CD4-positive, alpha-beta T cell (primary cell): ENCODE results near the gene GRID1. TPM values are rescaled to one million over a fixed set of nuclear protein-coding genes. Genes with fewer than 3 reads are reported as not detected.

Experiments
- ATAC-seq: fragments of 200-7000 bp; cut with Tn5 transposase; one replicate; pipeline ENCODE4 v1.10.0; 2022; ENCODE audit warnings: mild to moderate bottlenecking; ENCODE audit not compliant: poor library complexity
- CTCF ChIA-PET: fragments of 350-600 bp; sonication (Branson Sonifier 250); formaldehyde crosslinking; loops from one replicate; lab custom pipeline; 2021; ENCODE audit warnings: antibody characterized with exemption, inconsistent platforms; lab: Charles Lee
- POLR2A ChIA-PET: fragments of 350-600 bp; sonication (Branson Sonifier 250); formaldehyde crosslinking; loops from one replicate; lab custom pipeline; 2021; ENCODE audit warnings: antibody characterized with exemption, inconsistent platforms; lab: Charles Lee
- DNase-seq, 14 experiments: peaks; one replicate each; pipeline ENCODE4 v3.0.0-alpha.2; 2013 to 2020; ENCODE audit warnings: mixed read lengths in 2 of 14
- H3K27ac ChIP-seq, 2 donors: one replicate each; pipeline versions ENCODE4 v1.5.1 to v1.7.0; 2013; ENCODE audit warnings: low read length in 2 of 2, low read depth in 1 of 2, mild to moderate bottlenecking in 1 of 2
- H3K27me3 ChIP-seq, 2 experiments: 1 replicate in 1 of 2; 2 replicates in 1 of 2; pipeline versions ENCODE4 v1.6.1 to v1.7.0; 2013; ENCODE audit warnings: low read length in 2 of 2, control low read depth in 1 of 2, mild to moderate bottlenecking in 1 of 2, moderate library complexity in 1 of 2; ENCODE audit not compliant: insufficient read depth in 2 of 2, control insufficient read depth in 1 of 2
- H3K36me3 ChIP-seq: one replicate; pipeline ENCODE4 v1.6.1; 2013; ENCODE audit warnings: low read length, control low read depth; ENCODE audit not compliant: insufficient read depth
- H3K4me1 ChIP-seq: one replicate; pipeline ENCODE4 v1.6.1; 2013; ENCODE audit warnings: low read length, control low read depth; ENCODE audit not compliant: insufficient read depth
- H3K4me3 ChIP-seq: one replicate; pipeline ENCODE4 v1.5.1; 2013; ENCODE audit warnings: mild to moderate bottlenecking, low read length, moderate library complexity
- H3K9me3 ChIP-seq, 2 experiments: 1 replicate in 1 of 2; 2 replicates in 1 of 2; pipeline versions ENCODE4 v1.6.1 to v1.7.0; 2013; ENCODE audit warnings: low read length in 2 of 2, mild to moderate bottlenecking in 2 of 2, control low read depth in 1 of 2, moderate library complexity in 1 of 2; ENCODE audit not compliant: control insufficient read depth in 1 of 2, insufficient read depth in 1 of 2
- H3K27ac Mint-ChIP-seq: one replicate; pipeline ENCODE4 v1.8.0; 2020; ENCODE audit warnings: mixed read lengths
- H3K27me3 Mint-ChIP-seq: one replicate; pipeline ENCODE4 v1.8.0; 2021; ENCODE audit warnings: mixed read lengths
- H3K36me3 Mint-ChIP-seq: one replicate; pipeline ENCODE4 v1.8.0; 2021; ENCODE audit warnings: low read depth, mixed read lengths
- H3K4me1 Mint-ChIP-seq: one replicate; pipeline ENCODE4 v1.8.0; 2021; ENCODE audit warnings: low read depth, mixed read lengths
- H3K4me3 Mint-ChIP-seq: one replicate; pipeline ENCODE4 v1.8.0; 2020; ENCODE audit warnings: mild to moderate bottlenecking, mixed read lengths
- H3K9me3 Mint-ChIP-seq: one replicate; pipeline ENCODE4 v1.8.0; 2020; ENCODE audit warnings: mixed read lengths
- CTCF ChIP-seq: fragments of 200-600 bp; IDR thresholded peaks from one replicate; pipeline ENCODE4 v1.8.0; 2022; ENCODE audit warnings: antibody characterized with exemption, mild to moderate bottlenecking
- intact Hi-C, 2 experiments: fragments of 100-400 bp; cut with DNase I in 1 of 2; cut with micrococcal nuclease in 1 of 2; formaldehyde crosslinking; loops; one replicate each; pipeline versions ENCODE4 v1.15.1 to v1.9.0; 2023 to 2025; cut with DNase I, micrococcal nuclease
- total RNA-seq, 174 experiments: library from RNA in 2 of 174; stranded (reverse) in 2 of 174; gene quantifications; one replicate each; pipeline ENCODE4 v1.2.3 and lab custom pipeline; 2021 to 2026

GRID1 gene
- total RNA-seq, 2 experiments from 2014 or later, result not detected

DNA sequence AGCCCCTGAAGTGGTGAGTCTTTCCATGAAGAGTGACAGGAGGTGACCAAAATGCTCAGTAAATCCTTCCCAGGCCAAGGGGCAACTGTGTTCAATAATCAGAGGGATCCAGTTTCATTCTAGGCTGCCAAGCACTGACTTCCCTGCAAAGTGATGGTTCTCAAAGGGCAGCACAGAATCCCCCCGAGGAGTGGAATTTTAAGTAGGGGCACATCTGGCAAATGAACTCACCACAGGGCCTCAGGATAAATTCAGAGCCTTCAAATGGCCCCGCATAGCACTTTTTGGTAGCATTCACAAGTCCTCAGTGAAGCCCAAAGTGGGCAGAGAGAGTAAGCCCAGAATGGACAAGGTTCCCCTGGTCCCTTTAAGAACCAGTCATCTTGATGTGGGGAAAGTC lies 602.5 kb downstream of the GRID1 start:
- ChIA-PET POLR2A (no interaction called here), CTCF (no interaction called here)
- Mint-ChIP-seq H3K4me3 (no peak overlapping the region), H3K27ac (no peak overlapping the region), H3K9me3 (no peaks in the 10 kb centered on the region), H3K4me1 (no peaks in the 10 kb centered on the region), H3K36me3 (no peaks in the 10 kb centered on the region), H3K27me3 (peaks cover 4% of the 10 kb centered on the region)
- no peak for DNase-seq
- H3K36me3 ChIP-seq, result no peaks in the 10 kb centered on the region
- intact Hi-C loops, result no loop called here
- no peaks in the 10 kb centered on the region for H3K4me1 ChIP-seq
- H3K27ac ChIP-seq, result no peak overlapping the region
- H3K4me3 ChIP-seq, result no peak overlapping the region
- H3K9me3 ChIP-seq, result no peaks in the 10 kb centered on the region
- TF ChIP-seq CTCF, result no peak
- no peak for ATAC-seq
- no peaks in the 10 kb centered on the region for H3K27me3 ChIP-seq

GRCh38 chr10:85761906-85762445 lies 604.6 kb downstream of the GRID1 start:
- H3K27ac Mint-ChIP-seq, result no peak overlapping the region
- H3K36me3 ChIP-seq, result no peaks in the 10 kb centered on the region
- ATAC-seq, result no peak
- no peaks in the 10 kb centered on the region for H3K4me1 ChIP-seq
- H3K9me3 Mint-ChIP-seq, result no peaks in the 10 kb centered on the region
- TF ChIP-seq CTCF, result no peak
- H3K4me3 Mint-ChIP-seq, result no peak overlapping the region
- H3K36me3 Mint-ChIP-seq, result no peaks in the 10 kb centered on the region
- H3K4me3 ChIP-seq, result no peak overlapping the region
- H3K4me1 Mint-ChIP-seq, result no peaks in the 10 kb centered on the region
- H3K27ac ChIP-seq, result no peak overlapping the region
- no peak for DNase-seq
- no peaks in the 10 kb centered on the region for H3K27me3 ChIP-seq
- CTCF ChIA-PET, result no interaction called here
- POLR2A ChIA-PET, result no interaction called here
- no peaks in the 10 kb centered on the region for H3K9me3 ChIP-seq
- intact Hi-C loops, result no loop called here
- H3K27me3 Mint-ChIP-seq, result peaks cover 1% of the 10 kb centered on the region

- no peak overlapping the region for H3K27ac ChIP-seq
- peak overlapping the region; percentile 5 for H3K4me3 ChIP-seq
Measured at GRCh38 chr10:85741626-85742300, 624.8 kb downstream of the GRID1 start.

More at GRCh38 chr10:85741626-85742300, 624.8 kb downstream of the GRID1 start:
- POLR2A ChIA-PET, result no interaction called here
- ATAC-seq (peak; percentile 57), DNase-seq (peak in 3 of 14 experiments; percentile 11 to 37 (median 19))
- intact Hi-C loops, result no loop called here
- no peaks in the 10 kb centered on the region for H3K27me3 Mint-ChIP-seq
- H3K27ac Mint-ChIP-seq, result peak overlapping the region; percentile 7
- no peaks in the 10 kb centered on the region for H3K27me3 ChIP-seq
- peak overlapping the region; percentile 64 for H3K4me3 Mint-ChIP-seq
- H3K4me1 Mint-ChIP-seq, result no peaks in the 10 kb centered on the region
- no peaks in the 10 kb centered on the region for H3K9me3 ChIP-seq
- H3K9me3 Mint-ChIP-seq, result no peaks in the 10 kb centered on the region
- H3K4me1 ChIP-seq, result no peaks in the 10 kb centered on the region
- CTCF ChIA-PET, result no interaction called here
- no peak for TF ChIP-seq CTCF
- no peaks in the 10 kb centered on the region for H3K36me3 ChIP-seq
- no peaks in the 10 kb centered on the region for H3K36me3 Mint-ChIP-seq
